Frontal cortex (tissue), 4 donors: ENCODE results near the gene SORT1. TPM values are rescaled to one million over a fixed set of nuclear protein-coding genes. Genes with fewer than 3 reads are reported as not detected.

Source experiments
- DNase-seq, 2 donors: peaks; one replicate each; pipeline ENCODE4 v3.0.0; 2012; ENCODE audit warnings: low spot score in 2 of 2
- FAIRE-seq: peaks from 2 replicates; lab custom pipeline; 2012; peaks lifted over from hg19 to GRCh38; lab: Jason Lieb, UNC
- total RNA-seq: library from RNA; depleted of rRNA; stranded (reverse); fragments of >200 nt; gene quantifications from one replicate; pipeline ENCODE4 v1.2.3, GENCODE V29; 2014
- donor health status: control.
- donor health status: control.
- donor health status: control.

Gene SORT1
- total RNA-seq, 1 donor from 2014 or later = 42.8 TPM

- no peak for DNase-seq
- no peak for FAIRE-seq
These were observed 129.9 kb downstream of the SORT1 start for GRCh38 chr1:109267743-109268300.

GRCh38 chr1:109266965-109267364 is 130.8 kb downstream of the SORT1 start:
- DNase-seq = no peak
- no peak for FAIRE-seq

GRCh38 chr1:109265741-109266330 is 131.9 kb downstream of the SORT1 start:
- DNase-seq (no peak), FAIRE-seq (no peak)

GRCh38 chr1:109265016-109265415 is 132.7 kb downstream of the SORT1 start:
- DNase-seq = no peak

GRCh38 chr1:109264379-109264755 is 133.4 kb downstream of the SORT1 start:
- FAIRE-seq (no peak), DNase-seq (no peak)

More at GRCh38 chr1:109265016-109265415, 132.7 kb downstream of the SORT1 start:
- no peak for FAIRE-seq

GRCh38 chr1:109263597-109264378 is 133.9 kb downstream of the SORT1 start:
- DNase-seq (peak; percentile 79 to 83), FAIRE-seq (no peak)

GRCh38 chr1:109263234-109263596 is 134.5 kb downstream of the SORT1 start:
- FAIRE-seq (no peak), DNase-seq (no peak)

- DNase-seq (no peak), FAIRE-seq (no peak)
These were observed 135.3 kb downstream of the SORT1 start for GRCh38 chr1:109262231-109263055.

GRCh38 chr1:109261578-109261977 is 136.1 kb downstream of the SORT1 start:
- DNase-seq (no peak), FAIRE-seq (no peak)

- FAIRE-seq = no peak
- no peak for DNase-seq
These were observed 136.7 kb downstream of the SORT1 start for GRCh38 chr1:109261006-109261405.

GRCh38 chr1:109259674-109260557 is 137.8 kb downstream of the SORT1 start:
- DNase-seq (no peak), FAIRE-seq (no peak)

Other genes with a start within 250 kb of the SORT1 start
- gene SARS1, start 184.0 kb downstream of the SORT1 start, total RNA-seq = 162 TPM
- 27.3 TPM for gene CELSR2, start 148.4 kb downstream of the SORT1 start, total RNA-seq
- 7.7 TPM for gene PSRC1, start 114.8 kb downstream of the SORT1 start, total RNA-seq
- gene MYBPHL, start 90.9 kb downstream of the SORT1 start, total RNA-seq = not detected
- gene PSMA5, start 28.5 kb upstream of the SORT1 start, total RNA-seq = 35.1 TPM
- gene SYPL2, start 68.6 kb upstream of the SORT1 start, total RNA-seq = not detected
- gene ATXN7L2, start 86.0 kb upstream of the SORT1 start, total RNA-seq = 4.9 TPM
- 4.9 TPM for gene CYB561D1, start 96.2 kb upstream of the SORT1 start, total RNA-seq
- 8.2 TPM for gene AMIGO1, start 111.8 kb upstream of the SORT1 start, total RNA-seq
- 4.9 TPM for gene GPR61, start 142.0 kb upstream of the SORT1 start, total RNA-seq
- gene GNAI3, start 150.7 kb upstream of the SORT1 start, total RNA-seq = 16.3 TPM
- gene GNAT2, start 221.7 kb upstream of the SORT1 start, total RNA-seq = not detected
- gene AMPD2, start 221.9 kb upstream of the SORT1 start, total RNA-seq = 51.0 TPM